ENCODE data around the gene RIGI.

GRCh38 chr9:32508728-32509127 is 17.3 kb downstream of the RIGI start:
- no peak for TF ChIP-seq POLR2A (IDR thresholded peaks at IDR 0.05)
- TF ChIP-seq CTCF (IDR thresholded peaks at IDR 0.05) = no peak

Measured in body of pancreas (tissue), 4 donors.